Small intestine (tissue), 7 donors: Measurements from ENCODE around the gene NCDN. TPM values are rescaled to one million over a fixed set of nuclear protein-coding genes. Genes with fewer than 3 reads are reported as not detected.

Experiments used
- DNase-seq, 2 donors: peaks; one replicate each; pipeline versions ENCODE4 v3.0.0 to v3.0.0-alpha.2; 2013
- FAIRE-seq: peaks from 2 replicates; lab custom pipeline; 2012; peaks lifted over from hg19 to GRCh38; lab: Jason Lieb, UNC
- H3K27ac ChIP-seq, 3 donors: one replicate each; pipeline ENCODE4 v1.5.1; 2013; ENCODE audit warnings: low read length in 2 of 3, mild to moderate bottlenecking in 2 of 3, control low read depth in 1 of 3, inconsistent platforms in 1 of 3, low read depth in 1 of 3, moderate library complexity in 1 of 3
- H3K27me3 ChIP-seq, 3 donors: one replicate each; pipeline ENCODE4 v1.6.1; 2013; ENCODE audit warnings: low read length in 3 of 3, inconsistent platforms in 1 of 3; ENCODE audit not compliant: control insufficient read depth in 3 of 3, insufficient read depth in 3 of 3
- H3K36me3 ChIP-seq, 3 donors: one replicate each; pipeline ENCODE4 v1.6.1; 2013; ENCODE audit warnings: low read length in 3 of 3, inconsistent platforms in 1 of 3, low read depth in 1 of 3, mild to moderate bottlenecking in 1 of 3, moderate library complexity in 1 of 3; ENCODE audit not compliant: control insufficient read depth in 3 of 3, insufficient read depth in 2 of 3
- H3K4me1 ChIP-seq, 3 donors: one replicate each; pipeline ENCODE4 v1.6.1; 2013; ENCODE audit warnings: low read length in 2 of 3, inconsistent platforms in 1 of 3, low read depth in 1 of 3, mild to moderate bottlenecking in 1 of 3, moderate library complexity in 1 of 3; ENCODE audit not compliant: control insufficient read depth in 3 of 3, insufficient read depth in 2 of 3
- H3K4me3 ChIP-seq, 3 donors: one replicate each; pipeline ENCODE4 v1.5.1; 2013; ENCODE audit warnings: low read length in 3 of 3, control low read depth in 1 of 3, inconsistent platforms in 1 of 3, low read depth in 1 of 3, mild to moderate bottlenecking in 1 of 3, moderate library complexity in 1 of 3
- H3K9me3 ChIP-seq, 2 donors: one replicate each; pipeline ENCODE4 v1.6.1; 2013; ENCODE audit warnings: low read depth in 1 of 2, low read length in 1 of 2; ENCODE audit not compliant: control insufficient read depth in 2 of 2, insufficient read depth in 1 of 2
- WGBS, 3 donors: extraction: QIAGEN DNeasy Blood & Tissue Kit; methylation state at CpG; one replicate each; pipeline ENCODE4 v1.1.7; 2013; 5-methylcytosine and 5-hydroxymethylcytosine counted together
- polyA plus RNA-seq, 4 donors: library from polyadenylated mRNA; stranded (reverse) in 3 of 4; unstranded in 1 of 4; fragments of 200-250 nt in 3 of 4; fragments of 120-200 nt in 1 of 4; gene quantifications; one replicate each; pipeline versions ENCODE4 v1.2.1 to v1.2.3, GENCODE V29; 2013
- donor health status: healthy with polysubstance abuse.
- donor health status: control.
- donor health status: control.
- donor health status: Bipolar disorder and iron deficiency.
- donor health status: healthy.

The NCDN gene
- polyA plus RNA-seq, 4 donors = 2.4 to 10.9 (median 5.4) TPM

- Histone ChIP-seq H3K27me3 (no peaks in the 10 kb centered on the region), H3K36me3 (peaks cover 15 to 45% (median 23%) of the 10 kb centered on the region in 3 donors), H3K27ac (no peak overlapping the region), H3K4me1 (no peaks in the 10 kb centered on the region), H3K4me3 (no peak overlapping the region), H3K9me3 (no peaks in the 10 kb centered on the region)
- FAIRE-seq = no peak
- DNase-seq = no peak
- WGBS, 3 donors = 87 to 95% (median 95%) methylated on average over 6 of the region's 6 CpGs
Measured at GRCh38 chr1:35605071-35605866, 47.7 kb downstream of the NCDN start.

DNA sequence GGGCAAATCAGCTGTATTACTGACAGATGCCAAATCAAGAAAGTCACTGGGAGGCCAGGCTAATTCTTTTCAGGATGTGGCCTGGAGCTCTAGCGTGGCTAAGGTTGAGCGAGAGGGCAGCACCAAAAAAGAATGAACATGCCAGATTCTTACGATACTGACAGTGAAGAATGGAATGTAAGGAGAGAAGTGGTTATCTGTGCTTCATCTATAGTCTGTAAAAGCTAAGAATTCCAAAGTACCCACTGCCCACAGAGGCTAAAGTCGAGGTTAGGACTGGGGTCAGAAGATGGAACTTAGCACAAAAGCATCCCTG lies 48.2 kb downstream of the NCDN start:
- no peaks in the 10 kb centered on the region for H3K4me1 ChIP-seq
- H3K27ac ChIP-seq = no peak overlapping the region
- no peaks in the 10 kb centered on the region for H3K27me3 ChIP-seq
- no peak overlapping the region for H3K4me3 ChIP-seq
- 87 to 96% (median 95%) methylated on average over 4 of the region's 4 CpGs for WGBS, 3 donors
- no peaks in the 10 kb centered on the region for H3K9me3 ChIP-seq
- peaks cover 12 to 45% (median 23%) of the 10 kb centered on the region in 3 donors for H3K36me3 ChIP-seq
- FAIRE-seq = no peak
- DNase-seq = no peak

DNA sequence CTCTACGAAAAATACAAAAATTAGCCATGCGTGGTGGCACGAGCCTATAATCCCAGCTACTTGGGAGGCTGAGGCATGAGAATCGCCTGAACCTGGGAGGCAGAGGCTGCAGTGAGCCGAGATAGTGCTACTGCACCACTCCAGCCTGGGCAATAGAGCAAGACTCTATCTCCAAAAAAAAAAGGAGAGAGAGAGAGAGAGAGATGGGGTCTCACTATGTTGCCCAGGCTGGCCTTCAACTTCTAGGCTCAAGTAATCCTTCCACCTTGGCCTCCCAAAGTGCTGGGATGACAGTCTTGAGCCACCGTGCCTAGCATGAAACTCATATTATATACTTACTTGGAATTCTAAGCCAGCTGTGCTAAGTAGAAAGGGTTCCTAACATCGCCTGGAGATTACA lies 54.1 kb downstream of the NCDN start:
- 96 to 100% (median 97%) methylated on average over 7 of the region's 7 CpGs for WGBS, 3 donors
- H3K27ac ChIP-seq = no peak overlapping the region
- no peak for FAIRE-seq
- peaks cover 7 to 26% (median 8%) of the 10 kb centered on the region in 3 donors for H3K36me3 ChIP-seq
- no peak overlapping the region for H3K4me3 ChIP-seq
- H3K4me1 ChIP-seq = no peaks in the 10 kb centered on the region
- H3K9me3 ChIP-seq = no peaks in the 10 kb centered on the region
- no peak for DNase-seq
- H3K27me3 ChIP-seq = no peaks in the 10 kb centered on the region

DNA sequence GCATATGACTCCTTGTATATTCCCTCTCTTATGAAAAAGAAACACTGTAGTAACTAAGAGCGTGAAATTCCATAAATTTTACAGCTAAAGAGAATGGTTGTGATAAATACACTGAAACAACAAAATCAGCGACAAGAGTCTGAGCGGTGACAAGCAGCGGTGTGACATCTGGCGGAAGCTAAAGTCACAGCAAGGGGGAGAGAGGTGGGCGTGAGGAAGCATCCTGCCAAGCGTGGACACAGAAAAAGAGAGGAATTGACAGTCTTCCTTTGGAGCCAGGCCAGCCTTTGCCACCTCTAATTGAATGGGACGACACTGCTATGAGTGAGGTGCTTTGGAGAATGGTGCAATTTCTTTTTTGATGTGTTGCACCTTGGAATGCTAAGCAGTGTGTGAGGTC lies 57.8 kb downstream of the NCDN start:
- Histone ChIP-seq H3K4me1 (no peaks in the 10 kb centered on the region), H3K4me3 (no peak overlapping the region), H3K9me3 (no peaks in the 10 kb centered on the region), H3K36me3 (peaks cover 0 to 24% (median 5%) of the 10 kb centered on the region in 3 donors), H3K27ac (no peak overlapping the region), H3K27me3 (no peaks in the 10 kb centered on the region)
- 81 to 96% (median 90%) methylated on average over 8 of the region's 8 CpGs for WGBS, 3 donors
- DNase-seq = no peak
- FAIRE-seq = no peak

Other genes with a start within 250 kb of the NCDN start
- 10 to 100 TPM; 14.1 to 66.4 (median 21.9) TPM for gene KIAA0319L, start 396 bp upstream of the NCDN start, polyA plus RNA-seq
- 1 to 10 TPM in 1 of 4 donors, under 1 TPM in 1, not detected in 2; 0.64 to 1.4 TPM for gene TFAP2E, start 15.5 kb downstream of the NCDN start, polyA plus RNA-seq
- 10 to 100 TPM; 30.9 to 76.2 (median 44.8) TPM for gene PSMB2, start 83.7 kb downstream of the NCDN start, polyA plus RNA-seq
- gene C1orf216, start 161.1 kb downstream of the NCDN start, polyA plus RNA-seq = 1 to 10 TPM; 1.1 to 7.5 (median 2.2) TPM
- gene CLSPN, start 212.2 kb downstream of the NCDN start, polyA plus RNA-seq = 1 to 10 TPM in 2 of 4 donors, under 1 TPM in 2; 0.27 to 5.1 (median 2.1) TPM